HepG2 (cell line): ENCODE data around the gene CTXN1. TPM values are rescaled to one million over a fixed set of nuclear protein-coding genes. Genes with fewer than 3 reads are reported as not detected.

Source experiments
- AGO2 ChIP-seq: fragments of 200-400 bp; formaldehyde crosslinking; optimal IDR thresholded peaks from 2 replicates; pipeline ENCODE3; 2017; ENCODE audit warnings: mild to moderate bottlenecking, low read depth, low read length, moderate library complexity
- CBX5 ChIP-seq: sonication (generic); formaldehyde crosslinking; IDR thresholded peaks from 2 replicates; pipeline ENCODE4 v1.4.0; 2020; ENCODE audit warnings: missing genetic modification reagents, borderline replicate concordance
- ETV5 ChIP-seq: IDR thresholded peaks from 2 replicates; pipeline ENCODE4 v1.6.1; 2018; ENCODE audit warnings: missing biosample characterization, missing genetic modification reagents, inconsistent platforms, borderline replicate concordance
- KDM4B ChIP-seq: sonication (generic); formaldehyde crosslinking; IDR thresholded peaks from 2 replicates; pipeline ENCODE4 v1.4.0; 2020; ENCODE audit warnings: missing genetic modification reagents
- KMT2A ChIP-seq: sonication (generic); formaldehyde crosslinking; IDR thresholded peaks from 2 replicates; pipeline ENCODE4 v1.4.0; 2020; ENCODE audit warnings: missing genetic modification reagents
- MED1 ChIP-seq: sonication (generic); formaldehyde crosslinking; IDR thresholded peaks from 2 replicates; pipeline ENCODE4 v1.4.0; 2020; ENCODE audit warnings: missing genetic modification reagents
- MED13 ChIP-seq: sonication (generic); formaldehyde crosslinking; IDR thresholded peaks from 2 replicates; pipeline ENCODE4 v1.5.0; 2020; ENCODE audit warnings: missing genetic modification reagents
- RBM22 ChIP-seq: fragments of 200-400 bp; formaldehyde crosslinking; optimal IDR thresholded peaks from 2 replicates; pipeline ENCODE3; 2017; ENCODE audit warnings: mild to moderate bottlenecking, low read length, moderate library complexity
- SPEN ChIP-seq: sonication (generic); formaldehyde crosslinking; IDR thresholded peaks from 2 replicates; pipeline ENCODE4 v1.5.1; 2020; ENCODE audit warnings: low read depth, mild to moderate bottlenecking, missing genetic modification reagents
- TARDBP ChIP-seq: sonication (generic); formaldehyde crosslinking; IDR thresholded peaks from 2 replicates; pipeline ENCODE4 v1.8.0; 2022; ENCODE audit warnings: mild to moderate bottlenecking, missing genetic modification reagents
- TSC22D2 ChIP-seq: sonication (generic); formaldehyde crosslinking; IDR thresholded peaks from 2 replicates; pipeline ENCODE4 v1.5.1; 2020; ENCODE audit warnings: missing genetic modification reagents, mild to moderate bottlenecking, borderline replicate concordance
- YEATS4 ChIP-seq: sonication (generic); formaldehyde crosslinking; IDR thresholded peaks from 2 replicates; pipeline ENCODE4 v1.4.0; 2020; ENCODE audit warnings: missing genetic modification reagents, borderline replicate concordance
- ZBTB3 ChIP-seq: sonication (generic); formaldehyde crosslinking; IDR thresholded peaks from 2 replicates; pipeline ENCODE4 v1.4.0; 2020; ENCODE audit warnings: low read depth, mild to moderate bottlenecking, moderate library complexity, missing genetic modification reagents, borderline replicate concordance
- ZNF432 ChIP-seq: sonication (generic); formaldehyde crosslinking; IDR thresholded peaks from 2 replicates; pipeline ENCODE4 v1.5.0; 2020; ENCODE audit warnings: missing genetic modification reagents, mild to moderate bottlenecking, borderline replicate concordance
- ZNF451 ChIP-seq: sonication (generic); formaldehyde crosslinking; IDR thresholded peaks from 2 replicates; pipeline ENCODE4 v1.5.0; 2020; ENCODE audit warnings: mild to moderate bottlenecking, missing genetic modification reagents
- ZNF598 ChIP-seq: sonication (generic); formaldehyde crosslinking; IDR thresholded peaks from 2 replicates; pipeline ENCODE4 v1.5.1; 2020; ENCODE audit warnings: mild to moderate bottlenecking, missing genetic modification reagents, borderline replicate concordance
- ZSCAN21 ChIP-seq: sonication (generic); formaldehyde crosslinking; IDR thresholded peaks from 2 replicates; pipeline ENCODE4 v1.8.0; 2022; ENCODE audit warnings: mild to moderate bottlenecking, missing genetic modification reagents, moderate library complexity, borderline replicate concordance
- ZSCAN22 ChIP-seq: sonication (generic); formaldehyde crosslinking; IDR thresholded peaks from 2 replicates; pipeline ENCODE4 v1.4.0; 2020; ENCODE audit warnings: mild to moderate bottlenecking, missing genetic modification reagents
- polyA plus RNA-seq, 8 experiments: library from polyadenylated mRNA; depleted of rRNA in 3 of 8; stranded (reverse) in 7 of 8; unstranded in 1 of 8; fragments of >200 nt; fragmentation: Illumina TruSeq in 4 of 8; extraction: Trizol in 4 of 8; gene quantifications; 2 replicates each; pipeline versions ENCODE4 v1.2.1 to v1.2.3, GENCODE V29; 2011 to 2016; ENCODE audit warnings: low read depth in 4 of 8, missing spikeins in 1 of 8, mixed read lengths in 1 of 8; ENCODE audit not compliant: insufficient read depth in 1 of 8
- total RNA-seq, 5 experiments: library from RNA; depleted of rRNA; stranded (reverse); fragments of >200 nt; fragmentation: Illumina TruSeq; extraction: Trizol; gene quantifications; 2 replicates each; pipeline ENCODE4 v1.2.3, GENCODE V29; 2016; ENCODE audit warnings: low read depth in 1 of 5
- TF ChIP-seq, protein P1 (sequence below): sonication (generic); formaldehyde crosslinking; IDR thresholded peaks from 2 replicates; pipeline ENCODE4 v1.4.0; 2020; ENCODE audit warnings: missing genetic modification reagents
- TF ChIP-seq, protein P2 (sequence below): sonication (generic); formaldehyde crosslinking; IDR thresholded peaks from 2 replicates; pipeline ENCODE4 v1.5.1; 2020; ENCODE audit warnings: missing genetic modification reagents, mild to moderate bottlenecking, borderline replicate concordance
- TF ChIP-seq, protein P3 (sequence below): sonication (generic); formaldehyde crosslinking; IDR thresholded peaks from 2 replicates; pipeline ENCODE4 v1.5.0; 2020; ENCODE audit warnings: mild to moderate bottlenecking, missing genetic modification reagents
- TF ChIP-seq, protein P4 (sequence below): IDR thresholded peaks from 2 replicates; pipeline ENCODE4 v1.6.1; 2016; ENCODE audit warnings: missing biosample characterization, missing genetic modification reagents, low read depth

CTXN1 gene
- total and polyA plus RNA-seq, 2 of the 13 experiments (the other 11 are each of a cell fraction or from before 2014, with no cell fraction given) = 0.11 TPM; not detected in 1

DNA sequence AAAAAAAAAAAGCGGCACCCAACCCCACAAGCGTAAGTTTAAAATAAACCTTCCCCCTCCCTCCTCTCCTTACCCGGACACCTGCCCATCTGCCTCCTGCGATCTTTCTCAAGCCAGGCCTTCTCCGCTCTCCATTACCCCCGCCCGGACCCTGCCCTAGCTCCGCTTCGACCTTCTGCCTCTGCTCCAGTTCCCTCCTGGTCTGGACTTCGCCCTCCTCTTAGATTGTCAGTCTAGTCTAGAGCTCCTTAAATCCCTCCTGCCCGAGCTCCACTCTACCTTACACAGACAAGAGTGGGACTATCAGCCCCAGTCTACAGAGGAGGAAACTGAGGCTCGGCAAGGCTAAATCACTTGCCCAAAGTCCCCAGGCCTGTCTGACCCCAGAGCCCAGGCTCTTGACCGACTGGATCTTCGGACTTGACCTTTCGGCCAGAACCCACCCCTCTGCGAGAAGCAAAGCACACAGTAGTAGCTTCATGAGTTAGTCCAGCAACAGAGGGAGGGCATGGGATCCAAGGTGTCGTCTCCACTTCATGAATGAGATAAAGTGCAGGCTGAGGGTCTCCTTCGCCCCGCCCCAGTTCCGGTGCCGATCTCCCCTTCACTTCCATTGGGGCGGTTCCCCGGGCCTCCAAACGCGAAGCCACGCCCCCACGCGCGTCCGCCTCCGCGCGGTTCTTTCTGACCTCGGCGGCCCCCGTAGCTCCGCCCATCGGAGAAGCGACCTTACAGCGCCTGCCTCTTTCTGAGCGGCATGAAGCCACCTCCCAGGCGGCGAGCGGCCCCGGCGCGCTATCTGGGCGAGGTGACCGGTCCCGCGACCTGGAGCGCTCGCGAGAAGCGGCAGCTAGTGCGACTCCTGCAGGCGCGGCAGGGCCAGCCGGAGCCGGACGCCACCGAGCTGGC, 6.1 kb downstream of the CTXN1 start, which contains the start of gene SNAPC2 (continued):
- TF ChIP-seq MED1 (CRISPR knock-in tag) (peak; percentile 69; the same call in 1 of the 2 replicates), CBX5 (CRISPR knock-in tag) (0 out of 2 replicates have a peak, but pooled peaks have one; percentile 34), KMT2A (no peak), SPEN (CRISPR knock-in tag) (peak; percentile 87), RBM22 (no peak), ZNF432 (CRISPR knock-in tag) (no peak), ZNF598 (CRISPR knock-in tag) (no peak), YEATS4 (CRISPR knock-in tag) (peak; percentile 76; the same call in 1 of the 2 replicates), TSC22D2 (no peak), ZSCAN22 (peak; percentile 55; the same call in 1 of the 2 replicates), MED13 (CRISPR knock-in tag) (no peak), ZSCAN21 (CRISPR knock-in tag) (peak; percentile 75), ETV5 (CRISPR knock-in tag) (peak; percentile 80; the same call in 1 of the 2 replicates), KDM4B (CRISPR knock-in tag) (no peak), AGO2 (peak; percentile 71), TARDBP (no peak), ZNF451 (CRISPR knock-in tag) (no peak), ZBTB3 (CRISPR knock-in tag) (no peak; the same call in 1 of the 2 replicates)
- TF ChIP-seq, protein P1, sequence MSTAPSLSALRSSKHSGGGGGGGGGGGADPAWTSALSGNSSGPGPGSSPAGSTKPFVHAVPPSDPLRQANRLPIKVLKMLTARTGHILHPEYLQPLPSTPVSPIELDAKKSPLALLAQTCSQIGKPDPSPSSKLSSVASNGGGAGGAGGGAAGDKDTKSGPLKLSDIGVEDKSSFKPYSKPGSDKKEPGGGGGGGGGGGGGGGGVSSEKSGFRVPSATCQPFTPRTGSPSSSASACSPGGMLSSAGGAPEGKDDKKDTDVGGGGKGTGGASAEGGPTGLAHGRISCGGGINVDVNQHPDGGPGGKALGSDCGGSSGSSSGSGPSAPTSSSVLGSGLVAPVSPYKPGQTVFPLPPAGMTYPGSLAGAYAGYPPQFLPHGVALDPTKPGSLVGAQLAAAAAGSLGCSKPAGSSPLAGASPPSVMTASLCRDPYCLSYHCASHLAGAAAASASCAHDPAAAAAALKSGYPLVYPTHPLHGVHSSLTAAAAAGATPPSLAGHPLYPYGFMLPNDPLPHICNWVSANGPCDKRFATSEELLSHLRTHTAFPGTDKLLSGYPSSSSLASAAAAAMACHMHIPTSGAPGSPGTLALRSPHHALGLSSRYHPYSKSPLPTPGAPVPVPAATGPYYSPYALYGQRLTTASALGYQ = peak; percentile 68; the same call in 1 of the 2 replicates
- TF ChIP-seq, protein P2, sequence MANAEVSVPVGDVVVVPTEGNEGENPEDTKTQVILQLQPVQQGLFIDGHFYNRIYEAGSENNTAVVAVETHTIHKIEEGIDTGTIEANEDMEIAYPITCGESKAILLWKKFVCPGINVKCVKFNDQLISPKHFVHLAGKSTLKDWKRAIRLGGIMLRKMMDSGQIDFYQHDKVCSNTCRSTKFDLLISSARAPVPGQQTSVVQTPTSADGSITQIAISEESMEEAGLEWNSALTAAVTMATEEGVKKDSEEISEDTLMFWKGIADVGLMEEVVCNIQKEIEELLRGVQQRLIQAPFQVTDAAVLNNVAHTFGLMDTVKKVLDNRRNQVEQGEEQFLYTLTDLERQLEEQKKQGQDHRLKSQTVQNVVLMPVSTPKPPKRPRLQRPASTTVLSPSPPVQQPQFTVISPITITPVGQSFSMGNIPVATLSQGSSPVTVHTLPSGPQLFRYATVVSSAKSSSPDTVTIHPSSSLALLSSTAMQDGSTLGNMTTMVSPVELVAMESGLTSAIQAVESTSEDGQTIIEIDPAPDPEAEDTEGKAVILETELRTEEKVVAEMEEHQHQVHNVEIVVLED (CRISPR knock-in tag) = peak; percentile 82
- TF ChIP-seq, protein P3, sequence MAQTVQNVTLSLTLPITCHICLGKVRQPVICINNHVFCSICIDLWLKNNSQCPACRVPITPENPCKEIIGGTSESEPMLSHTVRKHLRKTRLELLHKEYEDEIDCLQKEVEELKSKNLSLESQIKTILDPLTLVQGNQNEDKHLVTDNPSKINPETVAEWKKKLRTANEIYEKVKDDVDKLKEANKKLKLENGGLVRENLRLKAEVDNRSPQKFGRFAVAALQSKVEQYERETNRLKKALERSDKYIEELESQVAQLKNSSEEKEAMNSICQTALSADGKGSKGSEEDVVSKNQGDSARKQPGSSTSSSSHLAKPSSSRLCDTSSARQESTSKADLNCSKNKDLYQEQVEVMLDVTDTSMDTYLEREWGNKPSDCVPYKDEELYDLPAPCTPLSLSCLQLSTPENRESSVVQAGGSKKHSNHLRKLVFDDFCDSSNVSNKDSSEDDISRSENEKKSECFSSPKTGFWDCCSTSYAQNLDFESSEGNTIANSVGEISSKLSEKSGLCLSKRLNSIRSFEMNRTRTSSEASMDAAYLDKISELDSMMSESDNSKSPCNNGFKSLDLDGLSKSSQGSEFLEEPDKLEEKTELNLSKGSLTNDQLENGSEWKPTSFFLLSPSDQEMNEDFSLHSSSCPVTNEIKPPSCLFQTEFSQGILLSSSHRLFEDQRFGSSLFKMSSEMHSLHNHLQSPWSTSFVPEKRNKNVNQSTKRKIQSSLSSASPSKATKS = no peak
- TF ChIP-seq, protein P4, sequence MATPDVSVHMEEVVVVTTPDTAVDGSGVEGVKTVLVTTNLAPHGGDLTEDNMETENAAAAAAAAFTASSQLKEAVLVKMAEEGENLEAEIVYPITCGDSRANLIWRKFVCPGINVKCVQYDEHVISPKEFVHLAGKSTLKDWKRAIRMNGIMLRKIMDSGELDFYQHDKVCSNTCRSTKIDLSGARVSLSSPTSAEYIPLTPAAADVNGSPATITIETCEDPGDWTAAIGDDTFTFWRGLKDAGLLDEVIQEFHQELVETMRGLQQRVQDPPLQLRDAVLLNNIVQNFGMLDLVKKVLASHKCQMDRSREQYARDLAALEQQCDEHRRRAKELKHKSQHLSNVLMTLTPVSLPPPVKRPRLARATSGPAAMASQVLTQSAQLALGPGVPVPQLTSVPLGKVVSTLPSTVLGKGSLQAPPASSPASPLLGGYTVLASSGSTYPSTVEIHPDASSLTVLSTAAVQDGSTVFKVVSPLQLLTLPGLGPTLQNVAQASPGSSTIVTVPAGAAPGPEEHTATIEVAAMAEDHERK (CRISPR knock-in tag) = no peak
